Mesendoderm (in vitro differentiated cells): ENCODE data around the gene SV2B.

ENCODE experiments used
- DNase-seq: peaks from one replicate; pipeline ENCODE4 v3.0.0; 2013
- H2AK5ac ChIP-seq: 2 replicates; pipeline ENCODE4 v1.6.1; 2013; ENCODE audit warnings: low read length, inconsistent platforms
- H2BK120ac ChIP-seq: 2 replicates; pipeline ENCODE4 v1.6.1; 2013; ENCODE audit warnings: low read depth, mild to moderate bottlenecking, low read length, moderate library complexity, mixed read lengths
- H2BK15ac ChIP-seq: replicated peaks from 2 replicates; pipeline ENCODE4 v1.6.1; 2013; ENCODE audit warnings: low read depth, mild to moderate bottlenecking, moderate library complexity
- H2BK5ac ChIP-seq: 2 replicates; pipeline ENCODE4 v1.6.1; 2013; ENCODE audit warnings: low read length, inconsistent platforms
- H3K18ac ChIP-seq: 2 replicates; pipeline ENCODE4 v1.6.1; 2013; ENCODE audit warnings: mild to moderate bottlenecking, low read length, mixed read lengths
- H3K23ac ChIP-seq: one replicate; pipeline ENCODE4 v1.6.1; 2013; ENCODE audit warnings: low read length
- H3K27ac ChIP-seq: 2 replicates; pipeline ENCODE4 v1.5.1; 2013; ENCODE audit warnings: low read depth, mild to moderate bottlenecking, inconsistent platforms, low read length, moderate library complexity
- H3K27me3 ChIP-seq: 2 replicates; pipeline ENCODE4 v1.6.1; 2013; ENCODE audit warnings: low read length, control low read depth, mild to moderate bottlenecking, inconsistent platforms; ENCODE audit not compliant: insufficient read depth, poor library complexity
- H3K36me3 ChIP-seq: 2 replicates; pipeline ENCODE4 v1.6.1; 2013; ENCODE audit warnings: low read length, inconsistent platforms; ENCODE audit not compliant: control insufficient read depth, insufficient read depth
- H3K4ac ChIP-seq: one replicate; pipeline ENCODE4 v1.6.1; 2013; ENCODE audit warnings: low read depth, mild to moderate bottlenecking, low read length, moderate library complexity
- H3K4me1 ChIP-seq: 2 replicates; pipeline ENCODE4 v1.6.1; 2013; ENCODE audit warnings: low read depth, low read length, inconsistent platforms; ENCODE audit not compliant: control insufficient read depth
- H3K4me2 ChIP-seq: 2 replicates; pipeline ENCODE4 v1.6.1; 2013; ENCODE audit warnings: low read length
- H3K4me3 ChIP-seq: 2 replicates; pipeline ENCODE4 v1.5.1; 2013; ENCODE audit warnings: mild to moderate bottlenecking, low read length
- H3K56ac ChIP-seq: one replicate; pipeline ENCODE4 v1.6.1; 2013; ENCODE audit warnings: low read length
- H3K79me1 ChIP-seq: 2 replicates; pipeline ENCODE4 v1.6.1; 2013; ENCODE audit warnings: low read length, inconsistent platforms
- H3K79me2 ChIP-seq: 2 replicates; pipeline ENCODE4 v1.6.1; 2013; ENCODE audit warnings: mild to moderate bottlenecking, low read length; ENCODE audit not compliant: control insufficient read depth, insufficient read depth
- H3K9ac ChIP-seq: 2 replicates; pipeline ENCODE4 v1.6.1; 2013; ENCODE audit warnings: low read length, inconsistent platforms
- H4K5ac ChIP-seq: one replicate; pipeline ENCODE4 v1.6.1; 2013; ENCODE audit warnings: low read length
- H4K8ac ChIP-seq: one replicate; pipeline ENCODE4 v1.6.1; 2013; ENCODE audit warnings: low read depth, mild to moderate bottlenecking, control low read depth, low read length, moderate library complexity
- WGBS: extraction: QIAGEN DNeasy Blood & Tissue Kit; methylation state at CpG from one replicate; pipeline ENCODE4 v1.1.7; 2013; ENCODE audit warnings: low lambda C conversion rate, missing lambda C conversion rate; ENCODE audit not compliant: insufficient coverage; ENCODE audit errors: extremely low coverage; 5-methylcytosine and 5-hydroxymethylcytosine counted together

Gene SV2B

GRCh38 chr15:91294344-91294743, 194.3 kb downstream of the SV2B start:
- H3K4ac ChIP-seq, result no peak overlapping the region
- H2BK120ac ChIP-seq, result no peak overlapping the region
- H3K27me3 ChIP-seq, result no peaks in the 10 kb centered on the region
- no peak overlapping the region for H3K9ac ChIP-seq
- no peak overlapping the region for H4K8ac ChIP-seq
- DNase-seq, result no peak
- H4K5ac ChIP-seq, result no peak overlapping the region
- no peak overlapping the region for H3K4me2 ChIP-seq
- no peak overlapping the region for H3K56ac ChIP-seq
- no peak overlapping the region for H3K4me3 ChIP-seq
- no CpG with 5 or more reads among the region's 1 CpG for WGBS
- H3K36me3 ChIP-seq, result no peaks in the 10 kb centered on the region
- H2BK15ac ChIP-seq, result no peak overlapping the region
- no peak overlapping the region for H3K18ac ChIP-seq
- no peak overlapping the region for H2BK5ac ChIP-seq
- H2AK5ac ChIP-seq, result no peak overlapping the region
- H3K79me1 ChIP-seq, result no peaks in the 10 kb centered on the region
- H3K23ac ChIP-seq, result no peak overlapping the region
- no peaks in the 10 kb centered on the region for H3K79me2 ChIP-seq
- H3K4me1 ChIP-seq, result no peaks in the 10 kb centered on the region
- H3K27ac ChIP-seq, result no peak overlapping the region

DNA sequence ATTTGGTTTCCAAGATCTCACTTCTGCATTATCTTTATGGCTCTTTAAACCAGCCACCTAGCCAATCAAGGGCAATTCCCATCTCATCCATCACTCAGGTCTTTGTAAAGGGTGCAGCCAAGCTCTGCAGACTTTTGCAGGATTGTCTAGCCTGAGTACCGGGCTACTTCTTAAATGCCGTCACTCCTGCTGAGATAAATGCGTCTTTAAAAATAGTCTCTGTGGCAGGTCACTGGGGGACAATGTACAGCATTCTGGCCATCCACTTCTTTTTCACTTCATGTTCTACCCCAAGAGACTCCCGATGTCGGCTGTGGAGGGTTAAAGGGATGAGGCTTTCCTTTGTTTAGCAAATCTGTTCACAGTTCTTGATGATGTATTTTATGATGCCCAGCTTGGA, 194.7 kb downstream of the SV2B start:
- no peak overlapping the region for H2BK15ac ChIP-seq
- no peak overlapping the region for H3K18ac ChIP-seq
- H4K5ac ChIP-seq, result no peak overlapping the region
- no peaks in the 10 kb centered on the region for H3K27me3 ChIP-seq
- H3K4me1 ChIP-seq, result no peaks in the 10 kb centered on the region
- no peak overlapping the region for H2BK5ac ChIP-seq
- no peak overlapping the region for H3K4me2 ChIP-seq
- no peaks in the 10 kb centered on the region for H3K79me2 ChIP-seq
- H2BK120ac ChIP-seq, result no peak overlapping the region
- DNase-seq, result no peak
- no peak overlapping the region for H3K56ac ChIP-seq
- H3K36me3 ChIP-seq, result no peaks in the 10 kb centered on the region
- no peak overlapping the region for H4K8ac ChIP-seq
- H2AK5ac ChIP-seq, result no peak overlapping the region
- H3K9ac ChIP-seq, result no peak overlapping the region
- no peak overlapping the region for H3K27ac ChIP-seq
- no peak overlapping the region for H3K4ac ChIP-seq
- no peak overlapping the region for H3K23ac ChIP-seq
- H3K4me3 ChIP-seq, result no peak overlapping the region
- no peaks in the 10 kb centered on the region for H3K79me1 ChIP-seq
- WGBS, result no CpG with 5 or more reads among the region's 5 CpGs

GRCh38 chr15:91298101-91298500, 198.0 kb downstream of the SV2B start:
- no CpG with 5 or more reads among the region's 6 CpGs for WGBS
- H3K23ac ChIP-seq, result no peak overlapping the region
- no peak overlapping the region for H4K5ac ChIP-seq
- no peak overlapping the region for H2BK5ac ChIP-seq
- H3K79me2 ChIP-seq, result no peaks in the 10 kb centered on the region
- H3K56ac ChIP-seq, result no peak overlapping the region
- no peak overlapping the region for H3K18ac ChIP-seq
- no peak overlapping the region for H3K9ac ChIP-seq
- no peak overlapping the region for H4K8ac ChIP-seq
- no peak overlapping the region for H3K4me3 ChIP-seq
- H3K4ac ChIP-seq, result no peak overlapping the region
- no peak overlapping the region for H2AK5ac ChIP-seq
- no peaks in the 10 kb centered on the region for H3K36me3 ChIP-seq
- H3K79me1 ChIP-seq, result no peaks in the 10 kb centered on the region
- no peak overlapping the region for H3K4me2 ChIP-seq
- no peak for DNase-seq
- no peak overlapping the region for H3K27ac ChIP-seq
- no peaks in the 10 kb centered on the region for H3K27me3 ChIP-seq
- no peak overlapping the region for H2BK15ac ChIP-seq
- no peaks in the 10 kb centered on the region for H3K4me1 ChIP-seq
- H2BK120ac ChIP-seq, result no peak overlapping the region

DNA sequence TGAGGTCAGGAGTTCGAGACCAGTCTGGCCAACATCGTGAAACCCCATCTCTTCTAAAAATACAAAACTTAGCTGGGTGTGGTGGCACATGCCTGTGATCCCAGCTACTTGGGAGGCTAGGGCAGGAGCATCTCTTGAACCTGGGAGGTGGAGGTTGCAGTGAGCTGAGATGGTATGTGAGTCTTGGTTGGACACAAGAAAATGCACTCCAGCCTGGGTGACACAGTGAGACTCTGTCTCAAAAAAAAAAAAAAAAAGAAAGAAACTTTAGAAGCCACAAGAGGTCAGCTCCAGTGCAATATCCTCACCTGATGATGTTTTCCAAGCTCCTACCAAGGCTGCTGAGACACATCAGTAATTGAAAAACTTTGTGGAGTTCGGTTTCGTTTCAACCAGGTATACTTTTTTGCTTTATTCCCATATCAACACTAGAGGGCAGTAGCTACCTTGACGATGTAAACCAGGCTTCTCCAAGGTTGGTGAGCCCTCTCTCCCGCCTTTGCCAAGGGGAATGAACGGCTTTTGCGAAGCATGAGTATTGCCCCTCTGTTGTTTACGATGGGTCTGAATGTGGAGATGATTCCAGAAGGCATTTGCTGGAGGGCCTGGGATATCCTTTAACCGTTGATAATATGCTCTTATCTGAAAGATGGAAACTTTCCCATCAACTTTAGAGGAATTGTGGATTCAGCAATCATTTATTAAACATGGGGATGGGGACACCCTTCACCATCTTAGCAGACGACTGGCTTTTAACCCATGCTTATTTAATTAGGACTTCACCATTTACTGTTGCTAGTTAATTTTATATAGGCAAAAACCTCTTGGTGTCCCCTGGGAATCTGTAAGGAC, 202.8 kb downstream of the SV2B start:
- H3K4me1 ChIP-seq, result peaks cover 4% of the 10 kb centered on the region
- no peak overlapping the region for H4K5ac ChIP-seq
- H2BK5ac ChIP-seq, result no peak overlapping the region
- H2BK15ac ChIP-seq, result no peak overlapping the region
- no peak overlapping the region for H3K9ac ChIP-seq
- H2BK120ac ChIP-seq, result no peak overlapping the region
- no peak overlapping the region for H3K4ac ChIP-seq
- H3K27ac ChIP-seq, result no peak overlapping the region
- WGBS, result no CpG with 5 or more reads among the region's 11 CpGs
- no peak overlapping the region for H3K23ac ChIP-seq
- no peak overlapping the region for H3K4me3 ChIP-seq
- H3K36me3 ChIP-seq, result no peaks in the 10 kb centered on the region
- no peaks in the 10 kb centered on the region for H3K79me2 ChIP-seq
- peak overlapping the region; percentile 47 for H3K56ac ChIP-seq
- H2AK5ac ChIP-seq, result no peak overlapping the region
- no peak overlapping the region for H4K8ac ChIP-seq
- peak; percentile 81 for DNase-seq
- no peak overlapping the region for H3K18ac ChIP-seq
- H3K4me2 ChIP-seq, result no peak overlapping the region
- H3K27me3 ChIP-seq, result no peaks in the 10 kb centered on the region
- no peaks in the 10 kb centered on the region for H3K79me1 ChIP-seq

DNA sequence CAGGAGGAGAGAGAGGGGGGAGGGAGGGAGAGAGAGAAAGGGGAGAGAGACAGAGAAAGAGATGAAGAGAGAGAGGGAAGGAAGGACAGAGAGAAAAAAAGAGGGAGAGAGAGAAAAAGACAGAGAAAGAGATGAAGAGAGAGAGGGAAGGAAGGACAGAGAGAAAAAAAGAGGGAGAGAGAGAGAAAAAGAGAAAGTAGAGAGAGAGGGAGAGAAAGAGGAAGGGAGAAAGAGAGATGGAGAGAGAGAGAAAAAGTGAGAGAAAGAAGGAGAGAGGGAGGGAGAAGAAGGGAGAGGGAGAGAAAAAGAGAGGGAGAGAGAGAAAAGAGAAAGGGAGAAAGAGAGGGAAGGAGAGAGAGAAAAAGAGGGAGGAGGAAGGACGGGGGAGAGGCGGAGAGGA, 204.2 kb downstream of the SV2B start:
- H3K4me3 ChIP-seq, result no peak overlapping the region
- no peak overlapping the region for H3K4me2 ChIP-seq
- no peak overlapping the region for H3K4ac ChIP-seq
- no peaks in the 10 kb centered on the region for H3K79me2 ChIP-seq
- no peak overlapping the region for H3K27ac ChIP-seq
- no peak overlapping the region for H3K23ac ChIP-seq
- no peak overlapping the region for H3K9ac ChIP-seq
- no peaks in the 10 kb centered on the region for H3K79me1 ChIP-seq
- H2BK120ac ChIP-seq, result no peak overlapping the region
- no peaks in the 10 kb centered on the region for H3K27me3 ChIP-seq
- H3K18ac ChIP-seq, result no peak overlapping the region
- no peak overlapping the region for H2AK5ac ChIP-seq
- no peaks in the 10 kb centered on the region for H3K36me3 ChIP-seq
- no peak overlapping the region for H4K8ac ChIP-seq
- H3K56ac ChIP-seq, result no peak overlapping the region
- no peak overlapping the region for H2BK15ac ChIP-seq
- no peak overlapping the region for H2BK5ac ChIP-seq
- H4K5ac ChIP-seq, result no peak overlapping the region
- H3K4me1 ChIP-seq, result peaks cover 4% of the 10 kb centered on the region
- no peak for DNase-seq
- WGBS, result no CpG with 5 or more reads among the region's 2 CpGs

- Histone ChIP-seq H2BK5ac (no peak overlapping the region), H3K79me1 (no peaks in the 10 kb centered on the region), H4K8ac (no peak overlapping the region), H3K79me2 (no peaks in the 10 kb centered on the region), H4K5ac (no peak overlapping the region), H3K36me3 (no peaks in the 10 kb centered on the region), H3K9ac (no peak overlapping the region), H2BK15ac (no peak overlapping the region), H3K4ac (no peak overlapping the region), H3K56ac (no peak overlapping the region), H3K27me3 (no peaks in the 10 kb centered on the region), H3K18ac (no peak overlapping the region), H3K4me3 (no peak overlapping the region), H2AK5ac (no peak overlapping the region), H3K27ac (no peak overlapping the region), H3K23ac (no peak overlapping the region), H3K4me2 (no peak overlapping the region), H3K4me1 (peaks cover 4% of the 10 kb centered on the region), H2BK120ac (no peak overlapping the region)
- WGBS, result no CpG with 5 or more reads among the region's 6 CpGs
- DNase-seq, result no peak
Observed at GRCh38 chr15:91304786-91305185, 204.7 kb downstream of the SV2B start.
